ENCODE data around the gene CSMD2.

Gene CSMD2

GRCh38 chr1:34155860-34156259, 9.2 kb downstream of the CSMD2 start:
- no peak for DNase-seq (ENCODE audit: low read depth)

DNA sequence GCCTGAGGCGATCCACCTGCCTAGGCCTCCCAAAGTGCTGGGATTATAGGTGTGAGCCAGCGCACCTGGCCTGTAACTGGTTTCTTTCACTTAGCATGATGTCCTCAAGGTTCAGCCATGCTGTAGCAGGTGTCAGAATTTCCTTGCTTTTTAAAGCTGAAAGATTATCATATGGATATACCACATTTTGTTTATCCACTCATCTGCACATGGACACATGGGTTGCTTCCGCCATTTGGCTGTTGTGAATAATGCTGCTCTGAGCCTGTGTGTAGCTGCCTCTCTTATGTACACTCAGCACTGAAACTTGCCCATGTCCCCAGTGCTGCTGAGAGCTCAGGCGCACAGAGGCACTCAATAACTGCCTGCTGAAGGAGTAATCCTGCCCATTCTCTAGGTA, 11.8 kb downstream of the CSMD2 start:
- DNase-seq (ENCODE audit: low read depth), result no peak

- no peak for DNase-seq (ENCODE audit: low read depth)
Observed at GRCh38 chr1:34149501-34149900, 15.5 kb downstream of the CSMD2 start.

DNA sequence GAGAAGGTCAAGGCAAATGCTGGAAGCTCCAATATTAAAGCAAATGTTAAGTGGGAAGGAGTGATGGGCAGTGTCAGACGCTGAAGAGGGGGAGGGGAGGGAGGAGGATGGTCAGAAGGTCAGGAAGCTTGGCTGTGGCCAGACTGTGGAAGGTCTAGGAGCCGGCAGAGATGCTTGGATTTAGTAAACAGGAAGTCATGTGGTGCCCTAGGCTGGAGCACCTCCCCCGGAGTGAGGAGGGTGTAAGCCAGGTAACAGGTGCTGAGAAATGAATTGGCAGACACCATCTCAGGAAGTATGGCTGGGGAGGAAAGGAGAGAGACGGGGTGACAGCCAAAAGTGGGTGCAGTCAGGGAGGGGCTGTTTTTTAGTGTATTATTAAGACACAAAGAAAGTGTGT, 17.7 kb downstream of the CSMD2 start:
- DNase-seq (ENCODE audit: low read depth), result no peak

- no peak for DNase-seq (ENCODE audit: low read depth)
Observed at GRCh38 chr1:34144766-34145165, 20.3 kb downstream of the CSMD2 start.

DNA sequence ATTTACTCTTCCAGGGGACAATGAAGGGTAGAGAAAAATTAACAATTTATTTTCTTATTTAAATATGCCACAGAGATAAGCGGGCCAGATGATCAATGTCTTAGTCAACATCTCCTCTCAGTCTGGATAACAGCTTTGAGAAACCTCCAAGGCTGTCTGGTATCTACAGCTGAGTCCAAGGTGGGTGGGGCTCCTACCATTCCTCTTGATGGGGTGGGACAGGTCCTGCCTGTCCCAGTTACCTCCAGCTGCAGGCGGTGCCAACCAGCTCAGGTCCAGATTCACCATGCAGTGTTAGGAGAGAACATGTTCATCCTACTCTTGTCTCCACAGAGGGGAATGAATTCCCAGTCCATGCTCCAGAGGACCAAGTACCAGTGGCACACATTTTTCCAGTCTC, 21.1 kb downstream of the CSMD2 start:
- DNase-seq (ENCODE audit: low read depth), result no peak

DNA sequence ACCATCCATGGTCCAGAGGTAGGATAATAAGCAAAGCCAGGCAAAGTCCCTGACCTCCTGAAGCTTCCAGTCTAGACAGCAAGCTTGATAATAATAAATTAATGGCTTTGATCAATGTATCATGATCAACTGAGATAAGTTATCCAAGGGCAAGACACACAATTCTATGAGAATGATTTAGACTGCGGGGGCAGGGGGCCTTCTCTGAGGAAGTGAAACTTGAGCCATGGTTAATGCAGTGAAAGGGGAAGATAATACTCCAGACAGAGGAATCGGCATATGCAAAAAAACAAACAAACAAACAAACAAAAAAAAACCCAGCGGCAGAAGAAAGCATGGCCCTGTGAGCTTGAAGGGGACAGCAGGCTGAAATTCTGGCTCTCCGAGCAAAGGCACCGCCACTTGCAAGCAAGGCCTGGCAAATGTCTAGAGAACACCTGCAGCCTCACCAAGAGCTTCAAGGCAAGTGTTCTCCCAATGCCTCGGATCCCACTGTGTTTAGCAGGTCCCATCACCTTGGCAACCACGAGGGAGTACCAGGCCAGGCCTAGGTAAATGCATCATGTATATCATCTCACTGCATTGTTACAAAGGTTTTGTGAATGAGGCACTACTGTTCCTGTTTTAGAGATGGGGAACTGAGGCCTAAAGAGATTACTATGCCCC, 24.9 kb downstream of the CSMD2 start:
- DNase-seq (ENCODE audit: low read depth), result no peak

- no peak for DNase-seq (ENCODE audit: low read depth)
Observed at GRCh38 chr1:34137411-34137810, 27.6 kb downstream of the CSMD2 start.

DNA sequence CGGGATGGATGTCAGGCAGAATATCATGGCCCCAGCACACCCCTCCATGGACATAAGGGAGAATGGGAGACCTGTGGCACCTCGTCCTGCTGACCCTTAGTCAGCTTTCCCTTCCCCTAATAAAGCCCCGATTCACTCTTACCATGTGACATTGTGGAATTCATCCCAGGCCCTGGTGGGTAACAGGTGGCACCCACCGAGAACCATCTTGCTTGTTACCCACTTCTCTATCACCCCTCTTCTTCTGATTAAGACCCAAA, 32.9 kb downstream of the CSMD2 start:
- DNase-seq (ENCODE audit: low read depth), result no peak

GRCh38 chr1:34131396-34132160, 33.5 kb downstream of the CSMD2 start:
- DNase-seq (ENCODE audit: low read depth), result no peak

DNA sequence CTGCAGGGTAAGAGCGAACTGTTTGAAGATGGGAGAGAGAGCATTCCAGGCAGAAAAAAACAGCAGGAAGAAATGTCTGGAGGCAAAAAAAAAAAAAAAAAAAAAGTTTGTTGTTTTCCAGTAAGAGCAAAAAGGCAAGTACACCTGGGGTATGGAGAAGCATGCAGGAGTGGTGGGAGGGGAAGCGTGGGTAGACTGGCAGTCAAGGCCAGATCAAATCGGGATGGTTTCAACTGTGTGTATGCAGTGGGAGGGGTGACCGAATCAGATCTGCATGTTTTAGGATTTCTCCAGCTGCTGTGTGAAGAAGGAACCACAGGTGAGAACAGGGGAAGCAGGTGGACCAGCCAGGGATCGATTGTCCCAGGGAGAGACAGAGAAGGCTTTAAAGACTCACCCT, 34.7 kb downstream of the CSMD2 start:
- no peak for DNase-seq (ENCODE audit: low read depth)

DNA sequence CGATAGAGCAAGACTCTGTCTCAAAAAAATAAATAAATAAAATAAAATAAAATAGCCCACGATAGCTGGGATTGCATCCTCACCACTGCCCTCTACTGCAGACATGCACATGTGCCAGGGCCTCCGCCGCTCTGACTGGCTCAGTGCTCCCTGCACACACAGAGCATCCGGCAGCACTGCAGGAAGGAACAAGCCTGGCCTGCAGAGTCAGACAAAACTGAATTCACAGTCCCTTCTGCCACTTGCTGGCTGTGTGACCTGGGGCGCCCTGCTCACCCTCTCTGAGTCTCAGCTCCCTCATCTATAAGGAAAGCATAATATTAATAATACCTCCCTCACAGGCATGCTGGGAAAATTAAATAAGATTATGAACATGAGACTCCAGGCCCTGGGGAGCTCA, 35.4 kb downstream of the CSMD2 start:
- DNase-seq (ENCODE audit: low read depth), result no peak

DNA sequence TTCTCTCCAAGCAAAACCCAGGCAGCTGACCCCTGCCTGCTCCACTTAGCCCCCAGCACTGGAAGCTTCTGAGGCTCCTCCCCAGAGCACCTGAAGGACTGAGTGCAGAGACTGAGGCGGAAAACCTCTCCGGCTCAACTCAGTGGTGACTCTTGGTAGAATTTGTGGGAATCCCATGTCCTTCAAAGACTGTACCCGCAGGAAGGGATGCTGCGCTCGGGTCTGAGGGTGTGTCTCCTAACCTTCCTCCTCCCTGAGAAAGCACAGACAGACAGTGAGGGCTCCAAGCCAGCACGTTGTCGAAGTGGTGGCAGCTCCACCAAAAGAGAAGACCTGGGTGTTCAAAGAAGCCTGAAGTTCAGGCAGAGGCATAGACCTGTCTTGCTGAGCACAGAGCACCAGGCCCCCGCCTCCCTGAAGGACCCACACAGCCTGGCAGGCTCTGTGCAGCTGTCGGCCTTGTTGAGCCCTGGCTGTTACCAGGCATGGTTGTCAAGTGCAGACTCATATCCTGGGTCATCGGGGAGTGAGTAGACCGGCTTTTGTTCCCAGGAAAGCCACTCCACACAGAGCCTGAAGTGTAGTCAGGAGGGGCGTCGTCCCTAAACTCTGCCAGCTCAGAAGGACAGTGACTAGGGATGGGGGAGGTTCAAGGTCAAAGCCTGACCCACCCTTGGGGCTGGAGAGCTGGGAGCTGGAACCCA, 36.7 kb downstream of the CSMD2 start:
- no peak for DNase-seq (ENCODE audit: low read depth)

DNA sequence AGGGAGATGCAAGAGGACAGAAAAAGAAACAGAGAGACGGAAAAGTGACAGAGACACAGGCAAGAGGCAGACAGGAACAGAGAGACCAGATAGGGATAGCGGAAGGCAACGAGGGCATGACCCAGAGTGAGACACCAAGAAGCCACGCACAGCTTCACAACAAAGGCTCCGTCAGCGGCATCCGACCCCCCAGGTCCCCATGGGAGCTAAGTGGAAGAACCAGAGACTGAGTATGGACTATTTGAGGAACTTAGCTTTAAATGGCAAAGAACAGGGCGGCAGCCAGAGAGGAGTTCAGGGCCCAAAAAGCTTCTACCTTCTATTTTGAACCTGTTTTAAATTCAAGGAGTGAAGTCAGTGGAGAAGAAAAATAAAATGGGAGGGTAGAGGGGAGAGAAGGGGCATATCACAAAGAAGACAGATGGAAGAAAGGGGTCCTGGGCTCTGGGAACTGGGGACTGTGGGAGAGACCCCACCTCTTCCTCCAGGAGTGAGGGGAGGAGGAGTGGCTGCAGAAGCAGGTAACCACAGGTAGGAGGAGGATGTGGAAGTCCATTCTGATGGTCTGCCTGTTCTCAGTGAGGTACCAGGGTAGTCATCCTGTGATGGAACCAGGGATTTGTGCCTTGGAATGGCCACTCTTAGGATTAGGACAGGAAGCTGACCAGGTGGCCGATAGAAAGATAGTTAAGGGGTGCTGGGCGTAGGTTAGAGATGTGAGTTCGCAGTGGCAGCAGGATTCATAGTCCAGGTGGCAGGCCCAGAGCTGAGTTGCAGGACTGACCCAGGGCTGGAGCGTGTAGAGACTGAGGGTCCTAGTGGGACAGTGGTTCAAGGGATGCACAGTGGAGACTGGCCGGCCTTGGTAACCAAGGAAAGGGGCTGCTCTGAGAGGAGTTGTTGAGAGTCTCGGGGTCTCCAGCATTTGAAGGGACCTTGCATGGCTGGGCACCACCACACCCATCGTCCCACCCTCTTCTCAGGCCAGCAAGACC, 37.7 kb downstream of the CSMD2 start:
- DNase-seq (ENCODE audit: low read depth), result no peak

DNA sequence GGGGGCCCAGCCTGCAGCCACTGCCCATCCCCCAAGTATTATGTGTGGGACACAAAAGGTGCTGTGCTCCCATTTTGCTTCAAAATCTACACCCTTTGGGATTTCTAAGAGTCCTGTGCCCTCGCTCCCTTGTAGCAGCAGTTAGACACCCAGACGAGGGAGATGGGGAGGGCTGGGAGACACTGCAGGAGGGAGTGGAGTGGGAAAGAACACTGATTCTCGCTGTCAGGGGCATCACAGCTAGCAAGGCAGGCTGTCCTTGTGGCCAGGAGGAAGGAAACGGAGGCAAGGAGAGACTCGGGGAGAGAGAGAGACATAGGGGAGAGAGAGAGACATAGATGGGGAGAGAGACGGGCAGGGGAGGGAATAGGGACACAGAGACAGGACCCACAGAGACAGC, 38.5 kb downstream of the CSMD2 start:
- no peak for DNase-seq (ENCODE audit: low read depth)

DNA sequence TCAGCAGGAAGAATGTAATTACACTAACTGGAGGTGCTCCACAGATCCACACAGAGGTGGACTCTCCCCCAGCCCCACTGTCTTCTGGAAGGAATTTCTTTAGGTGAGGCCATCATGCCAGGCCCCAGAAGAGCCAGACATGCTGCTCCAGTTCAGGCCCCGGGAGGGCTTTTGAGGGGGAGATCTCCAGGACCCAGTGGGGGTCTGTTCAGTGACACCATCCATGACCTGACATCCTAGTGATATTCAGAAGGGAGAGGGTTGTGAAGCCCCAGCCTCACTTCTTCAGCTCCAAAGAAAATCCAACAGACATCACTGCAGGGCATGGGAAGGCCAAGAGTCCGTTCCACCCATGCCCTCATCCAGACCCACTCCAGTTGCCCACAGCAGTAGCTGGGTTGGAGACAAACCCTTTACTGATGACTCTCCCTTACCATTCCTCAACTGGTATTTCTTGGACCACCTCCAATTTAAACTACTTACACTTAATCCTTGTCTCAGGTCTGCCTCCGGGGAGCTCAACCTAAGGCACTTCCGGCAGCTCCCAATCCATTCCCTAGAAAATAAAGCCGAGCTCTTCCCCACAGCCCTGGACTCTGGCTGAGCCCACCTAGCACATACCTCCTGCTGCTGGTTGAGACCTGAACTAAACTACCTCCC, 39.2 kb downstream of the CSMD2 start:
- DNase-seq (ENCODE audit: low read depth), result no peak

DNA sequence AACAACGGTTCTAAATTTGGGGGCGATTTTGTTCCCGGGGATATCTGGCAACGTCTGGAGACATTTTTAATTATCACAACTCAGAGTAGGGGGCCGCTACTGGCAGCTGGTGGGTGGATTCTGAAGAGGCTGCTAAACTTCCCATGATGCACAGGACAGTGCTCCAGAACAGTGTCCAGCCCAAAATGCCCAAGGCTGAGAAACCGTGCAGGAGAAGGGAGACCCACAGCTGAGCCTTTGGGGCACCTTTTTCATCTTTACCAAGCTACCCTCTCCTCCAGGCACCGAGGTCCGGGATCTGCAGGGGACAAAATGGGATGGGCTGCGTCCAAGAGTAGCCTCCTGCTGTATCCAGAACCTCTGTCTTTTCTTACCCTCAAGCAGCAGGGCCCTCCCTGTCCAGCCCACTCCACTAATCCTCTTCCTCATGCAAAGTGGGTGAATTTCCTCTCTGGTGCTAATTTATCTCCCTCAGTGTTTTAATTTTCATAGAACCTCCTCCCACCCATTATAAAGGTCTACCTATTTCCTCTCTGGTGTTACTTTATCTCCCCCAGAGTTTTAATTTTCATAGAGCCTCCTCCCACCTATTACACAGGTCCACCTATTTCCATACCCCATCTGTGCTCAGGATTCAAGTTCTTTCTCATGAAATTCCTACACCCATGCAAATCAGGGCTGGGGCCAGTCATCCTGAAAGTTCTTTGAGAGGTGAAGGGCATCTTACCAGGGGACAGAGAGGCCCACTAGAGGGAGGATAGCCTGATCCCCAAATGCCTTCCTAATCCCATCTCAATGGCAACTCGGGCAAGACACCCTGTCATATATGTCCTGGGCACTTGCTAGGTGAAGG, 42.7 kb downstream of the CSMD2 start:
- no peak for DNase-seq (ENCODE audit: low read depth)

- DNase-seq (ENCODE audit: low read depth), result no peak
Observed at GRCh38 chr1:34115233-34115632, 49.8 kb downstream of the CSMD2 start.

- no peak for DNase-seq (ENCODE audit: low read depth)
Observed at GRCh38 chr1:34113887-34114286, 51.1 kb downstream of the CSMD2 start.

DNA sequence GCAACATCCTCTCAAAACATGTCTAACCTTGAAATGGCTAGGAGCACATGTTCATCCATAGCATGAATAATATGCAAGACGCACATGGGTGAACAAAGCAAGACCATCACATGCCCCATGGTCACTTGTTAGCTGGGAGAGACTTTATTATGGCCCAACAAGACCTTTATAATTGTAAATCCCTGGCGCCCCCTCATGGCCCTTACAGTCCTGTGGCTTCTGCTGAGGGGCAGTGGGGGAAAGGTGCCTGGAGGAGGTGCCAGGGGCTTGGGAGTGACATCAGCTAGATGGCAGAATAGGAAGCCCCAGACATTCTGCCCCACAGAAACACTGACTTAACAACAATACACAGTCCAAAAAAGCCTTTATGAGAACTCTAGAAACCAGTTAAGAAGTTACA, 51.7 kb downstream of the CSMD2 start:
- DNase-seq (ENCODE audit: low read depth), result no peak

GRCh38 chr1:34108711-34109110, 56.3 kb downstream of the CSMD2 start:
- DNase-seq (ENCODE audit: low read depth), result no peak

Measured in activated T-cell treated with anti-CD3 and anti-CD28 coated beads for 24 hours (primary cell).